Daoy (cell line): ENCODE results near the gene RHBDD2. TPM values are rescaled to one million over a fixed set of nuclear protein-coding genes. Genes with fewer than 3 reads are reported as not detected.
"Not testable (repeated sequence)": the region's sequence is repeated elsewhere in the genome, so short reads cannot be mapped to it uniquely, and the experiment has no call there.

Experiments
- DNase-seq: peaks from one replicate; pipeline ENCODE4 v3.0.0-alpha.2; 2015; ENCODE audit warnings: low read depth
- total RNA-seq: library from RNA; depleted of rRNA; stranded (reverse); fragments of >200 nt; shearing (Covaris generic); gene quantifications from 2 replicates; pipeline ENCODE4 v1.2.3, GENCODE V29; 2014; rRNA removed

RHBDD2 gene
- total RNA-seq, result 17.3 and 24.0 TPM in 2 replicates

DNA sequence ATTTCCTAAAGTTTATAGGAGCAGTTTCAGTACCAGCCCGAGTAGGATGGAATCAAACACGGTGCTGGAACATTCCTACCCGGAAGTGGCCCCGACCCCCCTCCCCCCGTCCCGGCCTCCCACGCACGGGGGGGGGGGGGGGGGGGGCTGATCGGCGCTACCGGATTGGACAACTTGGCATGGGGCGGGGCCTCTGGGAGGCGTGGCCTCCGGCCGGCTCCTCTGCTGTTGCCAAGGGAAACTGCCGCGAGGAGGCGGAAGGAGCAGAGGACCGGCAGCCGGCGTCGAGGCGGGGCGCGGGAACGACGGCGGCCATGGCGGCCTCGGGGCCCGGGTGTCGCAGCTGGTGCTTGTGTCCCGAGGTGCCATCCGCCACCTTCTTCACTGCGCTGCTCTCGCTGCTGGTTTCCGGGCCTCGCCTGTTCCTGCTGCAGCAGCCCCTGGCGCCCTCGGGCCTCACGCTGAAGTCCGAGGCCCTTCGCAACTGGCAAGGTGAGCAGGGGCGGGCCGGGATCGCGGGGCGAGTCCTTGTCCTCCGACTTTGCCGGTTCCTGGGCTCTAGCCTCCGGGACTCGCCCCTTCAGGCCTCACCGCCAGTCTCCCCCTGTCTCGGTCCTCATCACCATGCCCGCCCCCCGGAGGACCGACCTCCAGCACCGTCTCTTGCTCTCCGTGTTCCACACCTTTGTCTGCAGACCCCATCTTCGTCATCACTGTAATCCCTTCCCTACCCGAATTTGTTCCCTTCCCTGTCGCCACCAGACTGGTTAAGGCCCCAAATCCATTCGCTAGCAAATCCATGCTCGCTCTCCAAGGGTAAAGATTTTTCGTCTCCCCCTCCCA, at the start of gene RHBDD2:
Gene RHBDD2, plus strand, starts transcription at position 266 of the 843 bp plus-strand sequence. Its CDS starts 49 bp downstream, at position 315.
- DNase-seq, result peak; percentile 94

DNA sequence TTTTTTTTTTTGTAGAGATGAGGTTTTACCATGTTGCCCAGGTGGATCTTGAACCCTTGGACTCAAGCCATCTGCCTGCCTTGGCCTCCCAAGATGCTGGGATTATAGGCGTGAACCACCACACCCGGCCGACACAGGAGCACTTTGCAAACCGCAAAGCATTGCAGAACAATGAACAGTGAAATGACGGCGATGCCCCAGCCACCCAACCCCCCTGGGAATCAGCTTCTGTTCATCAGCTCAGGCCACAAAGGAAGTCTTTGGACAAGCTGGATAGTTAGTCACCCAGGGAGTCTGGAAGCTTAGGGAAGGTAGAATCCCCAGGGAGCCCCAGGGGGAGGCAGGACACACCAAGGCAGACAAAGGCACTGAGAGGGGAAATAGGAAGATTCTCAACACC, 49.2 kb upstream of the RHBDD2 start:
- DNase-seq, result peak; percentile 89

DNA sequence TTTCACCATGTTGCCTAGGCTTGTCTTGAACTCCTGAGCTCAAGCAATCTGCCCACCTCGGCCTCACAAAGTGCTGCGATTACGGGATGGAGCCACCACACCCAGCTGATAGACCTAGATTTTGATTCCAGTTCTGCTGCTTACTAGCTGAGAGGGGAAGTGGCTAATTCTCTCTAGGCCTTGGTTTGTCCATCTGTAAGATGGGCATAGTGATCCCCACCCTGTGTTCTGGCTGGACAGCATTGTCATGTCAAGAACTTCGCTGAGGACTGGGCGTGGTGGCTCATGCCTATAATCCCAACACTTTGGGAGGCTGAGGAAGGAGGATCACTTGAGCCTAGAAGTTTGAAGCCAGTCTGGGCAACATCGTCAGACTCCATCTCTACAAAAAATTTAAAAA, 47.9 kb upstream of the RHBDD2 start:
- DNase-seq, result no peak

DNA sequence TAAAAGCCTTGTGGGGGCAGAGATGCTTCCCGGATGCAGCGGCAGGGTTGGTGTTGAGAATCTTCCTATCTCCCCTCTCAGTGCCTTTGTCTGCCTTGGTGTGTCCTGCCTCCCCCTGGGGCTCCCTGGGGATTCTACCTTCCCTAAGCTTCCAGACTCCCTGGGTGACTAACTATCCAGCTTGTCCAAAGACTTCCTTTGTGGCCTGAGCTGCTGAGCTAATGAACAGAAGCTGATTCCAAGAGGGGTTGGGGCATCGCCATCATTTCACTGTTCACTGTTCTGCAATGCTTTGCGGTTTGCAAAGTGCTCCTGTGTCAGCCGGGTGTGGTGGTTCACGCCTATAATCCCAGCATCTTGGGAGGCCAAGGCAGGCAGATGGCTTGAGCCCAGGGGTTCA, 45.2 kb upstream of the RHBDD2 start:
- peak; percentile 62 for DNase-seq

DNA sequence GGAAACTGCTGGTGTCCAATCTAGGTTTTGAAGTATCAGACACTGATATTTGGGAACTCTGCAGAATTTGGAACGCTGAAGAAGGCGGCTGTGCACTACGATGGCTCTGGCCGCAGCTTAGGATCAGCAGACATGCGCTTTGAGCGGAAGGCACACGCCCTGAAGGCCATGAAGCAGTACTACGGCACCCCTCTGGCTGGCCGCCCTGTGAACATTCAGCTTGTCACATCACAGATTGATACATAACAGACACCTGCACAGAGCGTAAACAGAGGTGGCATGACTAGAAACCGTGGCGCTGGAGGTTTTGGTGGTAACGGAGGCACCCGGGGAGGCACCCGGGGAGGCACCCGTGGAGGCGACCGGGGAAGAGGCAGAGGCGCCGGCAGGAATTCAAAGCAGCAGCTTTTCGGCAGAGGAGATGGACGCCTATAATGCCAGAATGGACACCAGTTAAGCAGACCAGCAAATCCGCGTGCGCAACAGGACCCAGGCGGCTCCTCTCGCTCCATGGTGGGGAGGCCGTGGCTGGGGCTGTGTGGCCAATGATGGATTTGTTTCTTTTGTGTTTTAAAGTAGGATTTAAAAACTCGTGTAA, 43.0 kb upstream of the RHBDD2 start:
- no peak for DNase-seq

DNA sequence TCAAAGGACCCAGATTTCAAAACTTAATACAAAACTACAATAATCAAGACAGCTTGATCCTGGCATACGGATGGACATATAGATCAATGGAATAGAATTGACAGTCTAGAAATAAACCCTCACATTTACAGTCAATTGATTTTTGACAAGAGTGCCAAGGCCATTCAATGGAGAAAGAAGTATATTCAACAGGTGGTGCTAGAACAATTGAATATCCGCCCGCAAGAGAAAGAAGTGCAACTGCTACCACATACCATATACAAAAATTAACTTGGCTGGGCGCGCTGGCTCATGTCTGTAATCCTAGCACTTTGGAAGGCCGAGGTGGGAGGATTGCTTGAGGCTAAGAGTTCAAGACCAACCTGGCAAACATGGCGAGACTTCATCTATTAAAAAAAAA, 42.0 kb upstream of the RHBDD2 start:
- no peak for DNase-seq

DNA sequence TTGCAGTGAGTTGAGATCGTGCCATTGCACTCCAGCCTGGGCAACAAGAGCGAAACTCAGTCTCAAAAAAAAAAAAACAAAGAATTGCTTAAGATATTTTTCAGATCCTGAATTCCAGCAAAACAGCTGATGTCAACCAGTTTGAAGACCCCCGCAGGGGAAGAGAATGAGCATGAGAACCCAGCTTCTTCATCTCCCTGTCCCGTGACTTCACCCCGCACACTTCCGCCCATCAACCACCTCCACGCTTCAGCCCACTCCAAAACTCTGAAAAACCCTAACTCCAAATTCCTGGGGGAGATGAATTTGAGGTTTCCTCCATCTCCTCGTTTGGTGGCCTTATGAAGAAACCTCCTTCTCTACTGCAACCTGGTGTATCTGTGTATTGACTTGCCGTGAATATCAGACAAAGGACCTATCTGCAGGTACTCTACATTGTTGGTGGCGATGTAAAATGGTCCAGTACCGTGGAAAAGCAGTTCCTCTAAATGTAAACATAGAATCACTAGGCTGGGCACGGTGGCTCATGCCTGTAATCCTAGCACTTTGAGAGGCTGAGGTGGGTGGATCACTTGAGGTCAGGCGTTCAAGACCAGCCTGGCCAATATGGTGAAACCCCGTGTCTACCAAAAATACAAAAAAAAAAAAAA, 40.4 kb upstream of the RHBDD2 start:
- not testable (repeated sequence) for DNase-seq

DNA sequence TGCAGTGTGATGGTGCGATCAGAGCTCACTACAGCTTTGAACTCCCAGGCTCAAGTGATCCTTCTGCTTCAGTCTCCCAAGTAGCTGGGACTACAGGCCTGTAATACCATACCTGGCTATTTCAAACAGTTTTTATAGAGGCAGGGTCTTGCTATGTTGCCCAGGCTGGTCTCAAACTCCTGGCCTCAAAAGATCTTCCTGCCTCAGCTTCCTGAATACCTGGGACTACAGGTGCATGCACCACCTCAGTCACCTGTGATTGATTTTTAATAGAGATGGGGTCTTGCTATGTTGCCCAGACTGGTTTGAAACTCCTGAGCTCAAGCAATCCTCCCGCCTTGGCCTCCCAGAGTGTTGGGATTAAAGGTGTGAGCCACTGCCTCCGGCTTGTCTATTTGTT, 38.8 kb upstream of the RHBDD2 start:
- no peak for DNase-seq

DNA sequence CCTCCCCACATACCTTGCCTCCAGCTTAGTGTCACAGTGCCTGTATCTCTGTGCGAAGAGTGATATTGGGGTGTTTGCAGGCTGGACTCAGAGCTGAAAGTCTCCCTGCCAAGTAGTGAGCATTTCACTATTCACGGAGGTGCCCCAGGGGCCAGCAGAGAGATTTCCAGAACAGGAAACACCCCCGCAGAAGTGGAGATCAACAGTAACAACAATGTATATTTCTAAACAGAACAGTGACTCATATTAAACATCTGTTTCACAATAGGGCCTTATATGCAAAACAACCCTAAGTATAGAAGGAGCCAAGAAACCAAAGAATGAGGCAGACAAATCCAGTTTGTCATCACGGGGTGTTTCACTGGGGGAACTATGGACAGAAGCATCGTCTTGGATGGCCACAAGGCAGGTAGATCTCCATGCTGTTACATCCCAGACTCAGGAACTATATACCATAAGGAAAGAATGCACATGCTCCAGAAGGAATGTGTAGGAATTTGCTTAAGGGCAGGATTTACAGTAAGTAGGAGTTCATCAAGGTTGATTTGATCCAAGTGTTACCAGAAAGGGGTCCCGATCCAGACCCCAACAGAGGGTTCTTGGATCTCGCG, 35.9 kb upstream of the RHBDD2 start:
- peak; percentile 61 for DNase-seq

DNA sequence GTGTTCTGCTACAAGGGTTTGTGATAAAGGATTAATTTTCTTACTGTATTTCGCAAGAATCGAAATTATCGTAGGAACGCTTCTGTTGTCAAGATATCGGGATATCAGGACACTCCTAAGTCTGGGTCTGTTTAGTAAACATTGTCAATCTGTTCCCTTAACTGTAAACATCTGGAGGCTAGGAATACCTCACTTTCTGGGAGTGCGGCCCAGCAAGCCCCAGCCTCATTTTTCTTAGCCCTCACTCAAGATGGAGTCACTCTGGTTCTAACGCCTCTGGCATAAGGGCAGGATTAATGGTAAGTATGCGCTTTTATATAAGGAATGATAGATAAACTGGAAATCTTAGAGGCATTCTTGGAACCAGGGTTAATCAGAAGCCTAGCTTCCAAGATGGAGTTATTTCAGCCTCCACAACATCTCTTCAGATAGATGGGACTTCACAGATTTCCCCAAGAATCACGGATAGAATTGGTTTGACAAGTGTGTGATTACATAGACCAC, 35.2 kb upstream of the RHBDD2 start:
- no peak for DNase-seq

DNA sequence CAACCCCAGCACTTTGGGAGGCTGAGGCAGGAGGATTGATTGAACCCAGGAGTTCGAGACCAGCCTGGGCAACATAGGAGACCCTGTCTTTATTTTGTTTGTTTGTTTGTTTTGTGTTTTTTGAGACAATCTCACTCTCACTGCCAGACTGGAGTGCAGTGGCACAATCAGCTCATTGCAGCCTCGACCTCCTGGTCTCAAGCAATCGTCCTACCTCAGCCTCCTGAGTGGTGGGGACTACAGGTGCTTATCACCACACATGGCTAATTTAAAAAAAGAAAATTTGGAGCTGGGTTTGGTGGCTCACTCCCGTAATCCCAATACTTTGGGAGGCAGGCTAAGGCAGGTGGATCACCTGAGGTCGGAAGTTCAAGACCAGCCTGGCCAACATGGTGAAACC, 34.7 kb upstream of the RHBDD2 start:
- no peak for DNase-seq

DNA sequence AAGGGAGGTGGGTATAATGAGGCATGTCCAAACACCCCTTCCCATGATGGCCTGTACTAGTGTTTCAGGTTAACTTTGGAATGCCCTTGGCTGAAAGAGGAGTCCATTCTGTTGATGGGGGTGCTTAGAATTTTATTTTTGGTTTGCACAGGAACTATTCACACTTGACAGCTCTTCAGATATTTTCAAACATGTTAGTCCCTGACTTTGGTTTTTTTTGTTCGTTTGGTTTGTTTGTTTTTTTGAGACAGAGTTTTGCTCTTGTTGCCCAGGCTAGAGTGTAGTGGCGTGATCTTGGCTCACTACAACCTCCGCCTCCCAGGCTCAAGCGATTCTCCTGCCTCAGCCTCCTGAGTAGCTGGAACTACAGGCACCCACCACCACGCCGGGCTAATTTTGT, 33.7 kb upstream of the RHBDD2 start:
- not testable (repeated sequence) for DNase-seq

DNA sequence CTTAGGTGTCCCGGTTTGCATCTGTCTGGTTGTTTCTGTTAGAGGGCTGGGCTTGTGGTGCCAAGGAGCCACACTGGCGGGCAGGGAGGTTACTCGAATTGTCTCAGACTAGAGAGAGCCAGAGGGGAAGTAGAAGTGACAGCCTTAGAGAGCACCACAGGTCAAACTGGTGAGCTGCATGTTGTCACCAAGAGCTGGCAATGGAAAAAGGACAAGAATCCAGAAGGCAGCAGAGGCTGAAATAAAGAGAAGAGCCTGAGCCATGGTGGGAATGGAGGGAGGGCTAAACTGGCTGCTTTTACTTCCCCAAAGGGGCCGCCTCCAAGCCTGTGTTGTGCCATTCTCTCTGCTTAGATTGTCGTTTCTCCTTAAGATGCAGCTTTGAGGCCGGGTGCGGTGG, 31.1 kb upstream of the RHBDD2 start:
- DNase-seq, result no peak

DNA sequence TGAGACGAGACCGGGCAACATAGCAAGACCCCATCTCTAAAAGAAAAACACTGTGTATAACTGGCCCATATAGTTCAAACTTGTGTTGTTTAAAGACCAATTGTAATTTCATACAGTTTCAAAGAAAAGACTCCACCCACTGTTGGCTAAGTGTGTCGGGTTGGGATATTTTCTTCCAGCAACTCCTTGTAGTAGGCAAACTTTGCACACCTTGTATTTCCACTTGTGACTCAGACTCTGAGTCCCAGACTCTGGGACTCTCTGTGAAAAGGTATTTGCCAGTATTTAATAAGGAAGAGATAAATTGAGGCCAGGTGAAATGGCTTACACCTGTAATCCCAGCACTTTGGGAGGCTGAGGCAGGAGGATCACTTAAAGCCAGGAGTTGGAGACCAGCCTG, 29.3 kb upstream of the RHBDD2 start:
- DNase-seq, result no peak

DNA sequence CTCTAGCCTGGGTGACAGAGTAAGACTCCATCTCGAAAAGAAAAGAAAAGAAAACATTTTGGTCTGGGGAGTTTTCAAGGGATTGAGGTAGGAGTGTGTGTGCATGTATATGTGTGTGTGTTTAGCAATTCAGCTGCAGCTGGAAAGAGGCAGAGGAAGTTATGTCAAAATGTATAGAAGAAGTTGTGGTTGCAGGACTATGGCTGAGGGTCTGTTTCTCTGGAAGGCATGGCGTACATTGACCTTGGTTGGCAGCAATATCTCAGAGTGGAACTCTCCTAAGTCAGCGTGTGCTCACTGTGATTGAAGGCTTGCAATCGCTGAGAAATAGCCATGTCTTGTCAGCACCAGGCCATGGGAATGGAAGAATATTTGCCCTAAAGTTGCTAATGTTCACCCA, 28.6 kb upstream of the RHBDD2 start:
- DNase-seq, result no peak

DNA sequence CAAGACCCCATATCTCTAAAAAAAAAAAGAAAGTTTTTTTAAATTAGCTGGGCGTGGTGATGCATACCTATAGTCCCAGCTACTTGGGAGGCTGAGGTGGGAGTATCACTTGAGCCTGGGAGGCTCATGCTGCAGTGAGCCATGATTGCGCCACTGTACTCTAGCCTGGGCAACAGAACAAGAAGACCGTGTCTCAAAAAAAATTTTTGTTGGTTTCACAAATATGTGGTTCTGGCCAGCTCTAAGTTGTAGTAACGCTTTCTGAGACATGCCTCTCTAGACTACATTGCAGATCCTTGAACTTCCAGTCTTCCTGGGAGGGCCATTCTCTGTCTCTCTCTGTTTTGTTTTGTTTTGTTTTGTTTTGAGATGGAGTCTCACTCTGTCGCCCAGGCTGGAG, 24.6 kb upstream of the RHBDD2 start:
- no peak for DNase-seq

DNA sequence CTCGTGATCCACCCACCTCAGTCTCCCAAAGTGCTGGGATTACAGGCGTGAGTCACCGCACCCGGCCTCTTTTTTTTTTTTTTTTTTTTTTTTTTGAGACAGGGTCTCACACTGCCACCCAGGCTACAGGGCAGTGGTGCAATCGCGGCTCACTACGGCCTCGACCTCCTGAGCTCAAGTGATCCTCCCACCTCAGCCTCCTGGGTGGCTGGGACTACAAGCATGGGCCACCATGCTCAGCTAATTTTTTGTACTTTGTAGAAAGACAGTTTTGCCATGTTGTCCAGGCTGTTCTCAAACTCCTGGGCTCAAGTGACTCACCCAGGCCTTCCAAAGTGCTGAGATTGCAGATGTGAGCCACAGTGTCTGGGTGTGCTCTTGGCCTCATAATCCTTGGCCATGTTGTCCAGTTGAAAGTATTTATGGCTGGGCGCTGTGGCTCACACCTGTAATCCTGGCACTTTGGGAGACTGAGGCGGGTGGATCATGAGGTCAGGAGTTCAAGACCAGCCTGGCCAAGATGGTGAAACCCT, 24.0 kb upstream of the RHBDD2 start:
- DNase-seq, result not testable (repeated sequence)

DNA sequence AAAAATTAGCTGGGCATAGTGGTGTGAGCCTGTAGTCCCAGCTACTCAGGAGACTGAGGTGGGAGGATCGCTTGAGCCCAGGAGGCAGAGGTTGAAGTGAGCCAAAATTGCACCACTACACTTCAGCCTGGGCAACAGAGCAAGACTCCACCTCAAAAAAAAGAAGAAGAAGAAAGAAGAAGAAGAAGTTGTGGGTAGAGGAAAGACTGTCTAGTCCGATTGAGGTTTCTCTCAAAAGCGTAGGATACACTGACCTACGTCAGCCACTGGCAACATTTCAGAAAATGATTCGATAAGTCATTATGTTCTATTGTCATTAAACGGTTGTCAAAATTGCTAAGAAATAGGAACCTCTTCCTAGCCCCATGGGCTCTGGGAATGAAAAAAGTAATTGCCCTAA, 22.3 kb upstream of the RHBDD2 start:
- DNase-seq, result no peak

DNA sequence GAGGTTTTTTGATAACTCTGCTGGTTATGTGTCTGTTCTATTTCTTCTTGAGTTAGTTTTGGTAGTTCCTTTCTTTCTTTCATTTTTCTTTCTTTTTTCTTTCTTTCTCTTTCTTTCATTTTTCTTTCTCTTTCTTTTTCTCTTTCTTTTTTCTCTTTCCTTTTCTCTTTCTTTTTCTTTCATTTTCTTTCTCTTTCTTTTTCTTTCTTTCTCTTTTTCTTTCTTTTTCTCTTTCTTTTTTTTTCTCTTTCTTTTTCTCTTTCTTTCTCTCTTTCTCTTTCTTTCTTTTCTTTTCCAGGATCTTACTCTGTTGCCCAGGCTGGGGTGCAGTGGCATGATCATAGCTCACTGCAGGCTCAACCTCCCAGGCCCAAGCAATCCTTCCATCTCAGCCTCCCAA, 20.4 kb upstream of the RHBDD2 start:
- DNase-seq, result no peak

DNA sequence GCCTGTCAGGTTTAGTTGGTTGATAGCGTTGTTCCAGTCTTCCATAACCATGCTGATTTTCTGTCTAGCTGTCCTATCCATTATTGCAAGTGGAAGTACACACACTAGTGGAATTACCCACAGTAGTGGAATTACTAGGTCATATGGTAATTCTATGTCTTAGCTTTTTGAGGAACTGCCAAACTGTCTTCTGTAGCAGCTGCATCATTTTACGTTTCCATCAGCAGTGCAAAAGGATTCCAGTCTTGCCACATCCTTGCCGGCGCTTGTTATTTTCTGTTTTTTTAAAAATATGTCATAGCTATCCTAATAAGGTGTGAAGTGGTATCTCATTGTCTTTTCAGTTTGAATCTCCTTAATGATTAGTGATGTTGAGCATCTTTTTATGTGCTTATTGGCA, 17.2 kb upstream of the RHBDD2 start:
- DNase-seq, result no peak

DNA sequence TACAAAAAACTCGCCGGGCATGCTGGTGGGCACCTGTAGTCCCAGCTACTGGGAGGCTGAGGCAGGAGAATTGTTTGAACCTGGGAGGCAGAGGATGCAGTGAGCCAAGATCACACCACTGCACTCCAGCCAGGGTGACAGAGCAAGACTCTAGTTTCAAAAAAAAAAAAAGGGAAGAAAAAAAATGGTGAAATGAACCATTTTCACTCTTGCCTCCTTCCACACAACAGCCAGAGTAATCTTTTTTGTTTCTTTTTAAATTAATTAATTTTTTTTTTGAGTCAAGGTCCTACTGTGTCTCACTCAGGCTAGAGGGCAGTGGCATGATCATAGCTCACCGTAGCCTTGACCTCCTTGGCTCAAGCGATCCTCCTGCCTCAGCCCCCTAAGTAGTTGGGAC, 14.6 kb upstream of the RHBDD2 start:
- DNase-seq, result not testable (repeated sequence)

DNA sequence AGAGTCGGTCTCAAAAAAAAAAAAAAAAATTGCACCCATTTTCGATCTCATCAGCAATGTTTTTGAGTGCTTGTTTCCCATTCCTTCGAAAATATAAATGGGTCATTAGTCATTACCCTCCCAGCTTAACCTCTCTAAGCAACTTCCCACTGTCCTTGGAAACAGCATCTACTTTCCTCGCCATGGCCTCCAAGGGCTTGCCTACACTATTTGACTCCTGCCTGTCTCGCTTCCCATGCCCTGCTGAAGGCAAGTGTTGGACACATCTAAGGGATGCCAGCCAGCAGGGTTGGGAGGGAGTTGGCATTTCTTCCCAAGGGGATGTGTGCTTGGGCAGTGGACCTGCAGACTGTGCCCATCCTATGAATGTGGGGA, 12.7 kb upstream of the RHBDD2 start:
- DNase-seq, result no peak
